BLaER1 treated with 17β-estradiol and CSF1 and Interleukin-3, amounts not matched to agents 10 nM and 100 nM (cell line): Measurements from ENCODE around the gene LGI4.
"Not testable (repeated sequence)": the region's sequence is repeated elsewhere in the genome, so short reads cannot be mapped to it uniquely, and the experiment has no call there.

Experiments
- H3K27ac ChIP-seq, 11 experiments: shearing (Covaris generic); formaldehyde crosslinking; 2 replicates each; pipeline ENCODE4 v1.8.1; 2022
- H3K27me3 ChIP-seq, 11 experiments: shearing (Covaris generic); formaldehyde crosslinking; 2 replicates each; pipeline ENCODE4 v1.8.1; 2022
- H3K36me3 ChIP-seq, 11 experiments: shearing (Covaris generic); formaldehyde crosslinking; 2 replicates each; pipeline ENCODE4 v1.8.1; 2022
- H3K4me1 ChIP-seq, 10 experiments: shearing (Covaris generic); formaldehyde crosslinking; 2 replicates each; pipeline ENCODE4 v1.8.1; 2022
- H3K4me2 ChIP-seq, 11 experiments: shearing (Covaris generic); formaldehyde crosslinking; 2 replicates each; pipeline ENCODE4 v1.8.1; 2022
- H3K4me3 ChIP-seq, 10 experiments: shearing (Covaris generic); formaldehyde crosslinking; 2 replicates each; pipeline ENCODE4 v1.8.1; 2022
- H3K9ac ChIP-seq, 11 experiments: shearing (Covaris generic); formaldehyde crosslinking; 2 replicates each; pipeline ENCODE4 v1.8.1; 2022
- H3K9me3 ChIP-seq, 11 experiments: shearing (Covaris generic); formaldehyde crosslinking; replicated peaks in 1 of 11; 2 replicates each; pipeline ENCODE4 v1.8.1; 2022
- H4K20me1 ChIP-seq, 11 experiments: shearing (Covaris generic); formaldehyde crosslinking; 2 replicates each; pipeline ENCODE4 v1.8.1; 2022
- Cebpa-rat ChIP-seq, 11 experiments: shearing (Covaris generic); IDR thresholded peaks; 2 replicates each; pipeline ENCODE4 v1.8.1; 2022

The LGI4 gene

GRCh38 chr19:35133826-35134225 lies 1.0 kb downstream of the LGI4 start:
- Histone ChIP-seq H3K27me3 (no peaks in the 10 kb centered on the region), H3K36me3 (no peaks in the 10 kb centered on the region), H4K20me1 (no peaks in the 10 kb centered on the region), H3K4me2 (no peak overlapping the region), H3K9ac (no peak overlapping the region), H3K9me3 (no peaks in the 10 kb centered on the region), H3K4me3 (no peak overlapping the region), H3K4me1 (peaks cover 10 to 49% (median 42%) of the 10 kb centered on the region in 10 experiments; a peak in 19 of 20 replicates), H3K27ac (no peak overlapping the region)
- TF ChIP-seq Cebpa-rat (IDR thresholded peaks at IDR 0.05), result no peak

- H3K27me3 ChIP-seq, result no peaks in the 10 kb centered on the region
- H3K4me3 ChIP-seq, result no peak overlapping the region
- no peak overlapping the region for H3K9ac ChIP-seq
- no peaks in the 10 kb centered on the region for H3K9me3 ChIP-seq
- no peaks in the 10 kb centered on the region for H3K36me3 ChIP-seq
- H3K4me2 ChIP-seq, result peak overlapping the region in 1 of 11 experiments; percentile 30; a peak in 1 of 22 replicates
- peaks cover 8 to 34% (median 28%) of the 10 kb centered on the region in 10 experiments; a peak in 19 of 20 replicates for H3K4me1 ChIP-seq
- no peaks in the 10 kb centered on the region for H4K20me1 ChIP-seq
- TF ChIP-seq Cebpa-rat (IDR thresholded peaks at IDR 0.05), result no peak
- H3K27ac ChIP-seq, result no peak overlapping the region
Measured at GRCh38 chr19:35132254-35132653, 2.6 kb downstream of the LGI4 start.

GRCh38 chr19:35130761-35131720 lies 3.8 kb downstream of the LGI4 start:
- Histone ChIP-seq H3K4me3 (no peak overlapping the region), H3K27me3 (no peaks in the 10 kb centered on the region), H3K36me3 (no peaks in the 10 kb centered on the region), H3K9me3 (no peaks in the 10 kb centered on the region), H3K4me1 (peaks cover 5 to 34% (median 27%) of the 10 kb centered on the region in 10 experiments; a peak in 19 of 20 replicates), H3K27ac (no peak overlapping the region), H3K9ac (no peak overlapping the region), H4K20me1 (no peaks in the 10 kb centered on the region), H3K4me2 (peak overlapping the region in 7 of 11 experiments; percentile 16 to 54 (median 35); a peak in 7 of 22 replicates)
- no peak for TF ChIP-seq Cebpa-rat (IDR thresholded peaks at IDR 0.05)

GRCh38 chr19:35129724-35130274 lies 5.1 kb downstream of the LGI4 start:
- H3K9me3 ChIP-seq, H4K20me1 ChIP-seq, H3K4me2 ChIP-seq, H3K4me3 ChIP-seq, H3K27me3 ChIP-seq, H3K27ac ChIP-seq, H3K36me3 ChIP-seq, H3K9ac ChIP-seq: not testable (repeated sequence)
- H3K4me1 ChIP-seq, result peaks cover 4 to 36% (median 30%) of the 10 kb centered on the region in 10 experiments; a peak in 19 of 20 replicates

GRCh38 chr19:35128398-35129057 lies 6.3 kb downstream of the LGI4 start:
- Histone ChIP-seq H3K4me1 (peaks cover 16 to 49% (median 43%) of the 10 kb centered on the region in 10 experiments), H3K9me3 (no peaks in the 10 kb centered on the region), H3K27ac (no peak overlapping the region), H3K27me3 (no peaks in the 10 kb centered on the region; a peak in 1 of 22 replicates), H4K20me1 (no peaks in the 10 kb centered on the region), H3K4me2 (no peak overlapping the region), H3K36me3 (no peaks in the 10 kb centered on the region), H3K4me3 (no peak overlapping the region), H3K9ac (no peak overlapping the region)
- TF ChIP-seq Cebpa-rat (IDR thresholded peaks at IDR 0.05), result no peak

- H3K9me3 ChIP-seq, result no peaks in the 10 kb centered on the region
- H3K4me3 ChIP-seq, result no peak overlapping the region
- H3K4me1 ChIP-seq, result peaks cover 22 to 55% (median 50%) of the 10 kb centered on the region in 10 experiments
- no peak for TF ChIP-seq Cebpa-rat (IDR thresholded peaks at IDR 0.05)
- H3K9ac ChIP-seq, result no peak overlapping the region
- H3K4me2 ChIP-seq, result no peak overlapping the region
- H3K27me3 ChIP-seq, result no peaks in the 10 kb centered on the region; a peak in 1 of 22 replicates
- no peak overlapping the region for H3K27ac ChIP-seq
- no peaks in the 10 kb centered on the region for H3K36me3 ChIP-seq
- no peaks in the 10 kb centered on the region for H4K20me1 ChIP-seq
Measured at GRCh38 chr19:35127871-35128270, 7.0 kb downstream of the LGI4 start.

GRCh38 chr19:35126624-35126959 lies 8.3 kb downstream of the LGI4 start:
- Histone ChIP-seq H3K9ac (peak overlapping the region in 5 of 11 experiments; percentile 7 to 46 (median 37); a peak in 3 of 22 replicates), H3K27me3 (no peaks in the 10 kb centered on the region; a peak in 1 of 22 replicates), H4K20me1 (no peaks in the 10 kb centered on the region), H3K4me2 (peak overlapping the region; percentile 3 to 91 (median 67); a peak in 17 of 22 replicates), H3K27ac (no peak overlapping the region), H3K36me3 (no peaks in the 10 kb centered on the region), H3K9me3 (no peaks in the 10 kb centered on the region), H3K4me3 (no peak overlapping the region), H3K4me1 (peaks cover 27 to 64% (median 57%) of the 10 kb centered on the region in 10 experiments)
- no peak for TF ChIP-seq Cebpa-rat (IDR thresholded peaks at IDR 0.05)

- no peak for TF ChIP-seq Cebpa-rat (IDR thresholded peaks at IDR 0.05)
- Histone ChIP-seq H3K4me1 (peaks cover 33 to 64% (median 57%) of the 10 kb centered on the region in 10 experiments), H3K27me3 (no peaks in the 10 kb centered on the region; a peak in 1 of 22 replicates)
Measured at GRCh38 chr19:35125749-35126623, 8.9 kb downstream of the LGI4 start.

More at GRCh38 chr19:35125749-35126623, 8.9 kb downstream of the LGI4 start:
- Histone ChIP-seq H3K27ac (no peak overlapping the region), H3K4me2 (peak overlapping the region; percentile 3 to 91 (median 78); a peak in 18 of 22 replicates), H4K20me1 (no peaks in the 10 kb centered on the region), H3K36me3 (no peaks in the 10 kb centered on the region), H3K9ac (peak overlapping the region in 2 of 11 experiments; percentile 41 to 46; a peak in 2 of 22 replicates), H3K4me3 (no peak overlapping the region), H3K9me3 (no peaks in the 10 kb centered on the region)
